ENCODE data around the gene PBX3. TPM values are rescaled to one million over a fixed set of nuclear protein-coding genes. Genes with fewer than 3 reads are reported as not detected.

Gene PBX3
- total RNA-seq, 2 donors from 2014 or later: 37.5 to 46.1 TPM

DNA sequence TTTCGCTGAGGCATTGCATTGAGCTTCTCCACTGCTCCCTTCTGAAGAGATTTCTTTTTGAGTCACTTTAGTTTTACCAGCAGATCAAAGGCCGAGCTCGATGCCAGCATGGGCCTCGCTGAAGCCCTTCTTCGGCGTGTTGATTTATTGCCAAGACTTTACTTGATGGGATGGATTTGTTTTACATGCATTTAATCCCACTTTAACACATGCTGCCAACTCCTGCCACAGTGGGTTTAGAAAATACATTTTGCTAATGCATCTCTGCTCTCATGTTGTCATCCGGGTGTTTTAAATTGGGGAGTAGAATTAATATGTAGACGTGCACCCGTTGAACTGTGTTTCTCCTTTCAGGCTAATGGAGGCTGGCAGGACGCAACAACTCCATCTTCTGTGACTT is 218.3 kb downstream of the PBX3 start:
- H3K27me3 Mint-ChIP-seq (ENCODE audit: insufficient read depth): no peaks in the 10 kb centered on the region
- H3K4me1 ChIP-seq (ENCODE audit: control insufficient read depth, insufficient read depth, low read length): no peaks in the 10 kb centered on the region
- H3K9me3 Mint-ChIP-seq: no peaks in the 10 kb centered on the region
- H3K9ac ChIP-seq (ENCODE audit: extremely low read depth, low read length, poor library complexity, severe bottlenecking): no peak overlapping the region
- H3K4me1 Mint-ChIP-seq: peaks cover 13% of the 10 kb centered on the region
- H3K27ac Mint-ChIP-seq: no peak overlapping the region
- TF ChIP-seq, protein P1, sequence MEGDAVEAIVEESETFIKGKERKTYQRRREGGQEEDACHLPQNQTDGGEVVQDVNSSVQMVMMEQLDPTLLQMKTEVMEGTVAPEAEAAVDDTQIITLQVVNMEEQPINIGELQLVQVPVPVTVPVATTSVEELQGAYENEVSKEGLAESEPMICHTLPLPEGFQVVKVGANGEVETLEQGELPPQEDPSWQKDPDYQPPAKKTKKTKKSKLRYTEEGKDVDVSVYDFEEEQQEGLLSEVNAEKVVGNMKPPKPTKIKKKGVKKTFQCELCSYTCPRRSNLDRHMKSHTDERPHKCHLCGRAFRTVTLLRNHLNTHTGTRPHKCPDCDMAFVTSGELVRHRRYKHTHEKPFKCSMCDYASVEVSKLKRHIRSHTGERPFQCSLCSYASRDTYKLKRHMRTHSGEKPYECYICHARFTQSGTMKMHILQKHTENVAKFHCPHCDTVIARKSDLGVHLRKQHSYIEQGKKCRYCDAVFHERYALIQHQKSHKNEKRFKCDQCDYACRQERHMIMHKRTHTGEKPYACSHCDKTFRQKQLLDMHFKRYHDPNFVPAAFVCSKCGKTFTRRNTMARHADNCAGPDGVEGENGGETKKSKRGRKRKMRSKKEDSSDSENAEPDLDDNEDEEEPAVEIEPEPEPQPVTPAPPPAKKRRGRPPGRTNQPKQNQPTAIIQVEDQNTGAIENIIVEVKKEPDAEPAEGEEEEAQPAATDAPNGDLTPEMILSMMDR (conservative IDR thresholded peaks at IDR 0.05): no peak
- H3K27me3 ChIP-seq (ENCODE audit: control insufficient read depth, insufficient read depth, low read length, poor library complexity, severe bottlenecking): no peaks in the 10 kb centered on the region
- H3K4me3 Mint-ChIP-seq: no peak overlapping the region
- no peak overlapping the region for H3K4me3 ChIP-seq (ENCODE audit: low read length)
- no peak for DNase-seq
- H3K36me3 Mint-ChIP-seq (ENCODE audit: low read depth): peaks cover 31% of the 10 kb centered on the region
- H3K27ac ChIP-seq (ENCODE audit: low read depth, low read length): no peak overlapping the region
- H3K9me3 ChIP-seq (ENCODE audit: control insufficient read depth, low read length): no peaks in the 10 kb centered on the region
- H3K36me3 ChIP-seq (ENCODE audit: control insufficient read depth, insufficient read depth, low read length): peaks cover 51% of the 10 kb centered on the region
- 93 to 97% methylated on average over 3 to 10 of the region's 10 CpGs for WGBS, 2 experiments (ENCODE audit: insufficient coverage in 1 of 2, insufficient read length in 1 of 2)

DNA sequence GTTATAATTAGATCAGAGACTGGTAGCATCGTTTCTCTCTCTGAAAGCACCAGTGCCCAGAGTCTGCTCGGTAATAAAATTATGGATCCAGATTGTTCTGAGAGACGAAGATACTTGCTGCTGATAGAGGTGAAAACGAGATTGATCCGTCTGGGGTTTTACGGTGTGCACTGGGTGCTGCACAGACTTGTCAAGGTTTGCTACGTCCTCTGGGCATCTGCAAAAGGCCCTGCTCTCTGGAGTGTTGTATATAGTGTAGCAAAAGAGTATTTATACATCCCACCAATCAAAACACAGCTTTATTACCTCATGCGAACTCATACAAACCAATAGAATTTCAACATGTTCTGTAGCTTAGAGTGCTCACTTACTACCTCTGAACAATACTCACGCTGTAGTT is 219.3 kb downstream of the PBX3 start:
- H3K27me3 ChIP-seq (ENCODE audit: control insufficient read depth, insufficient read depth, low read length, poor library complexity, severe bottlenecking): no peaks in the 10 kb centered on the region
- no peaks in the 10 kb centered on the region for H3K9me3 ChIP-seq (ENCODE audit: control insufficient read depth, low read length)
- no peaks in the 10 kb centered on the region for H3K9me3 Mint-ChIP-seq
- no peak overlapping the region for H3K4me3 ChIP-seq (ENCODE audit: low read length)
- H3K27ac Mint-ChIP-seq: no peak overlapping the region
- peaks cover 9% of the 10 kb centered on the region for H3K4me1 Mint-ChIP-seq
- TF ChIP-seq, protein P1 (conservative IDR thresholded peaks at IDR 0.05): no peak
- peaks cover 51% of the 10 kb centered on the region for H3K36me3 ChIP-seq (ENCODE audit: control insufficient read depth, insufficient read depth, low read length)
- 89 to 94% methylated on average over 5 to 9 of the region's 9 CpGs for WGBS, 2 experiments (ENCODE audit: insufficient coverage in 1 of 2, insufficient read length in 1 of 2)
- H3K27me3 Mint-ChIP-seq (ENCODE audit: insufficient read depth): no peaks in the 10 kb centered on the region
- DNase-seq: no peak
- H3K9ac ChIP-seq (ENCODE audit: extremely low read depth, low read length, poor library complexity, severe bottlenecking): no peak overlapping the region
- no peak overlapping the region for H3K4me3 Mint-ChIP-seq
- no peaks in the 10 kb centered on the region for H3K4me1 ChIP-seq (ENCODE audit: control insufficient read depth, insufficient read depth, low read length)
- peaks cover 26% of the 10 kb centered on the region for H3K36me3 Mint-ChIP-seq (ENCODE audit: low read depth)
- no peak overlapping the region for H3K27ac ChIP-seq (ENCODE audit: low read depth, low read length)

DNA sequence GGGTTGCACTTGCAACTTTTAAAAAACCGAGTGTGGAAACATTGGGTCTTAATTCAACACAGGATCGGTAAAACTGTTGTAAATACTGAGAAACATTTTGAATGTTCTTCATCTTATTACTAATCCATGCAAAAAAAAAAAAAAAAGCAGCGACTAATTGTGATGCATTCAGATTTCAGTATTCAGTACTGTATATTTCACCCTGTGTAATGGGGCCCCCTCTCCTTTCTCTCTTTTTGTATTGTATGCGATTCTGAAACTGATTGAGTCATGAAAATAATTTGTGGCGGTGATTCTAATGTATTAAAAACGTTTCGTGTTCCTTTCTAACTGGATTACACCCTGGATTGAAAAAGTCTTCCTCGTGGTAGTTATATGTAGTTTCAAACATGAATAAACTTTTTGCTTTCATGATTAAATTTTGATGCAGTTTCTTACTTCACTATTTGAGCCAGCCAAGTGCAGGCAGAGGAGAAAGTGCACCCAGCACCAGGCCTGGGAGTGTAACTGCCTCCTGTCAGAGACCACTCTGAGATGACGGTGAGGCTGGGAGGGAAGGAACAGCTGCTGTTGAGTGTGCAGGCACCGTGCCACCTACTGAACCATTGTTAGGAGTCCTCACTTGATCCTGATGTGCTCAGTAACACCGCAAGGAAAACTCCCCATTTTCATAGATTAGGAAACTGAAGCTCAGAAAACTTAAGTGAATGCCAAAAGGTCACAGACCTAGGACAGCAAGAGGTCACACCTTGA is 220.0 kb downstream of the PBX3 start:
- Histone ChIP-seq H3K9ac (ENCODE audit: extremely low read depth, low read length, poor library complexity, severe bottlenecking) (no peak overlapping the region), H3K4me3 (ENCODE audit: low read length) (no peak overlapping the region), H3K4me1 (ENCODE audit: control insufficient read depth, insufficient read depth, low read length) (no peaks in the 10 kb centered on the region), H3K27ac (ENCODE audit: low read depth, low read length) (no peak overlapping the region), H3K27me3 (ENCODE audit: control insufficient read depth, insufficient read depth, low read length, poor library complexity, severe bottlenecking) (no peaks in the 10 kb centered on the region), H3K9me3 (ENCODE audit: control insufficient read depth, low read length) (no peaks in the 10 kb centered on the region), H3K36me3 (ENCODE audit: control insufficient read depth, insufficient read depth, low read length) (peaks cover 46% of the 10 kb centered on the region)
- TF ChIP-seq, protein P1 (conservative IDR thresholded peaks at IDR 0.05): no peak
- H3K9me3 Mint-ChIP-seq: no peaks in the 10 kb centered on the region
- DNase-seq: no peak
- 92 to 94% methylated on average over 6 to 11 of the region's 11 CpGs for WGBS, 2 experiments (ENCODE audit: insufficient coverage in 1 of 2, insufficient read length in 1 of 2)
- H3K27me3 Mint-ChIP-seq (ENCODE audit: insufficient read depth): no peaks in the 10 kb centered on the region
- H3K4me3 Mint-ChIP-seq: no peak overlapping the region
- H3K36me3 Mint-ChIP-seq (ENCODE audit: low read depth): peaks cover 21% of the 10 kb centered on the region
- H3K27ac Mint-ChIP-seq: no peak overlapping the region
- H3K4me1 Mint-ChIP-seq: peaks cover 2% of the 10 kb centered on the region
